CD4-positive, alpha-beta T cell treated with Interleukin-12 subunit alpha and Interleukin-12 subunit beta, for 1 hour (primary cell): ENCODE measurements around the gene SRPRB.
"Not testable (repeated sequence)": the region's sequence is repeated elsewhere in the genome, so short reads cannot be mapped to it uniquely, and the experiment has no call there.

Source experiments
- DNase-seq: peaks from one replicate; pipeline ENCODE4 v3.0.0-alpha.2; 2020

SRPRB gene

GRCh38 chr3:133779626-133780203 is 25.9 kb upstream of the SRPRB start:
- DNase-seq = no peak

- not testable (repeated sequence) for DNase-seq
Observed at GRCh38 chr3:133780756-133781155, 24.9 kb upstream of the SRPRB start.

GRCh38 chr3:133781570-133781969 is 24.0 kb upstream of the SRPRB start:
- no peak for DNase-seq

- no peak for DNase-seq
Observed at GRCh38 chr3:133782454-133782853, 23.2 kb upstream of the SRPRB start.

- DNase-seq = no peak
Observed at GRCh38 chr3:133783762-133784161, 21.9 kb upstream of the SRPRB start.

- no peak for DNase-seq
Observed at GRCh38 chr3:133788024-133788423, 17.6 kb upstream of the SRPRB start.

GRCh38 chr3:133792171-133792763 is 13.3 kb upstream of the SRPRB start:
- DNase-seq = no peak

GRCh38 chr3:133797396-133798105 is 8.1 kb upstream of the SRPRB start:
- DNase-seq = no peak

GRCh38 chr3:133799794-133800585 is 5.6 kb upstream of the SRPRB start:
- DNase-seq = no peak

GRCh38 chr3:133803469-133803868 is 2.1 kb upstream of the SRPRB start:
- no peak for DNase-seq

- no peak for DNase-seq
Observed at GRCh38 chr3:133804896-133805295, 719 bp upstream of the SRPRB start.

GRCh38 chr3:133805384-133805701 is 272 bp upstream of the SRPRB start:
- DNase-seq = no peak

GRCh38 chr3:133812872-133813271 is 7.3 kb downstream of the SRPRB start:
- DNase-seq = no peak

- no peak for DNase-seq
Observed at GRCh38 chr3:133815386-133815785, 9.8 kb downstream of the SRPRB start.

- DNase-seq = no peak
Observed at GRCh38 chr3:133820129-133820528, 14.5 kb downstream of the SRPRB start.

- no peak for DNase-seq
Observed at GRCh38 chr3:133820889-133821675, 15.5 kb downstream of the SRPRB start.

GRCh38 chr3:133821767-133822638 is 16.4 kb downstream of the SRPRB start:
- no peak for DNase-seq

- no peak for DNase-seq
Observed at GRCh38 chr3:133824961-133825485, 19.4 kb downstream of the SRPRB start.

- no peak for DNase-seq
Observed at GRCh38 chr3:133825969-133826727, 20.5 kb downstream of the SRPRB start.

- no peak for DNase-seq
Observed at GRCh38 chr3:133827136-133827535, 21.5 kb downstream of the SRPRB start.

GRCh38 chr3:133827684-133828083 is 22.1 kb downstream of the SRPRB start:
- no peak for DNase-seq
